Glomerular endothelial cell (primary cell): ENCODE results near the gene VWA5B1. TPM values are rescaled to one million over a fixed set of nuclear protein-coding genes. Genes with fewer than 3 reads are reported as not detected.

ENCODE experiments used
- DNase-seq: peaks from one replicate; pipeline ENCODE4 v3.0.0-alpha.2; 2011; ENCODE audit warnings: low read depth, low spot score; ENCODE audit errors: extremely low read depth
- total RNA-seq: library from RNA; depleted of rRNA; stranded (reverse); fragments of >200 nt; gene quantifications from 2 replicates; pipeline ENCODE4 v1.2.3, GENCODE V29; 2015

The VWA5B1 gene
- total RNA-seq, 1 donor from 2014 or later, result not detected

- no peak for DNase-seq
These were observed 30.0 kb downstream of the VWA5B1 start for GRCh38 chr1:20320704-20321103.

- DNase-seq, result no peak
These were observed 30.9 kb downstream of the VWA5B1 start for GRCh38 chr1:20321573-20321972.

- no peak for DNase-seq
These were observed 31.6 kb downstream of the VWA5B1 start for GRCh38 chr1:20322081-20322824.

- no peak for DNase-seq
These were observed 32.3 kb downstream of the VWA5B1 start for GRCh38 chr1:20322825-20323612.

GRCh38 chr1:20323613-20323920 lies 32.9 kb downstream of the VWA5B1 start:
- no peak for DNase-seq

- no peak for DNase-seq
These were observed 34.2 kb downstream of the VWA5B1 start for GRCh38 chr1:20324704-20325406.

- DNase-seq, result no peak
These were observed 34.8 kb downstream of the VWA5B1 start for GRCh38 chr1:20325407-20325843.

- no peak for DNase-seq
These were observed 35.3 kb downstream of the VWA5B1 start for GRCh38 chr1:20325844-20326420.

- DNase-seq, result no peak
These were observed 36.8 kb downstream of the VWA5B1 start for GRCh38 chr1:20327467-20327866.

GRCh38 chr1:20328201-20328600 lies 37.5 kb downstream of the VWA5B1 start:
- DNase-seq, result no peak

- DNase-seq, result no peak
These were observed 39.3 kb downstream of the VWA5B1 start for GRCh38 chr1:20329793-20330542.

- DNase-seq, result no peak
These were observed 43.4 kb downstream of the VWA5B1 start for GRCh38 chr1:20334103-20334502.

- no peak for DNase-seq
These were observed 45.5 kb downstream of the VWA5B1 start for GRCh38 chr1:20336105-20336605.

GRCh38 chr1:20337581-20337980 lies 46.9 kb downstream of the VWA5B1 start:
- no peak for DNase-seq

- no peak for DNase-seq
These were observed 49.3 kb downstream of the VWA5B1 start for GRCh38 chr1:20339811-20340457.

GRCh38 chr1:20342294-20343148 lies 51.8 kb downstream of the VWA5B1 start:
- DNase-seq, result no peak

- no peak for DNase-seq
These were observed 52.7 kb downstream of the VWA5B1 start for GRCh38 chr1:20343149-20343937.

GRCh38 chr1:20343938-20344302 lies 53.2 kb downstream of the VWA5B1 start:
- DNase-seq, result no peak
